HG03342 (cell line): ENCODE data around the gene CRYZ.
"Not testable (repeated sequence)": the region's sequence is repeated elsewhere in the genome, so short reads cannot be mapped to it uniquely, and the experiment has no call there.

Experiments
- ATAC-seq: cut with Tn5 transposase; IDR thresholded peaks from one replicate; pipeline ENCODE4 v1.9.1; 2021; ENCODE audit warnings: mild to moderate bottlenecking, moderate library complexity; ENCODE audit not compliant: unreplicated experiment

CRYZ gene

GRCh38 chr1:74681851-74682250 is 51.0 kb downstream of the CRYZ start:
- ATAC-seq = no peak

DNA sequence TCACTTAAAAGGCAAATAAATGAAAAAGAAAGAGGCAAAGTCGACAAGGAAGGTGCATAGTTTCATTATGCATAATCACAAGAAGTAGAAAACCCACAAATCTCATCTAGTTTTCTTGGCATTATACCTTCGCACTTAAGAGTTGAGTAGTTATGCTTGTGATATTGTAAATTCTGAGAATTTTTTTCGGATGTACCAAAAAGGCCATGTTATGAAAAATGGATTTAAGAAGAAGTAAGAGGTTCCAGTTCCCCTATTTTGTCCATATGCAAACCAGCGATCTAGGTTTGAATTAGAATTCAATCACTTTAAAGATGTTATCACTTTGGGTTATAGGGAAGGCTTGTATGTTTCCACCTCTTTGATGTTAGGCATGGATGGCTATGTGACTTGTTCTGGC is 51.4 kb downstream of the CRYZ start:
- ATAC-seq = peak; percentile 79

DNA sequence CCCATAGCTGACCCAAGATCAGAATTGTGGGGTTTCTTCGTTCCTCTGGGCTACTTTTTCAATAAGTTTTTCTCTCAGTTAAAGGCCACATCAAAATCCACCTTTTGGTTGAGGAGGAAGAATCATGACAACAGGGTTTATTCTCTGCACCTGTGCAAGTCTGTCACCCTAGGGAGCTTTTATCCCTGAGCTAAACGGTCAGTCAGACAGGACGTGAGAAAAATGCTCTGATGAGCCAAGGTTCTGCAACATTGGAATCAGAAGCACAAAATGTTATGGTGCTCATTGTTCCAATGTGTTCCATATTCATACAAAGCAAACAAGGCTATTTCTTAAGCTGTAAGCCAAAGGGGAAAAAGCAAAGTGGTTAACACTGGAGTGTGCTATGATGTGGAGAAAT is 51.8 kb downstream of the CRYZ start:
- peak; percentile 41 for ATAC-seq

- no peak for ATAC-seq
Observed at GRCh38 chr1:74679811-74680210, 53.0 kb downstream of the CRYZ start.

GRCh38 chr1:74677926-74678325 is 54.9 kb downstream of the CRYZ start:
- ATAC-seq = no peak

DNA sequence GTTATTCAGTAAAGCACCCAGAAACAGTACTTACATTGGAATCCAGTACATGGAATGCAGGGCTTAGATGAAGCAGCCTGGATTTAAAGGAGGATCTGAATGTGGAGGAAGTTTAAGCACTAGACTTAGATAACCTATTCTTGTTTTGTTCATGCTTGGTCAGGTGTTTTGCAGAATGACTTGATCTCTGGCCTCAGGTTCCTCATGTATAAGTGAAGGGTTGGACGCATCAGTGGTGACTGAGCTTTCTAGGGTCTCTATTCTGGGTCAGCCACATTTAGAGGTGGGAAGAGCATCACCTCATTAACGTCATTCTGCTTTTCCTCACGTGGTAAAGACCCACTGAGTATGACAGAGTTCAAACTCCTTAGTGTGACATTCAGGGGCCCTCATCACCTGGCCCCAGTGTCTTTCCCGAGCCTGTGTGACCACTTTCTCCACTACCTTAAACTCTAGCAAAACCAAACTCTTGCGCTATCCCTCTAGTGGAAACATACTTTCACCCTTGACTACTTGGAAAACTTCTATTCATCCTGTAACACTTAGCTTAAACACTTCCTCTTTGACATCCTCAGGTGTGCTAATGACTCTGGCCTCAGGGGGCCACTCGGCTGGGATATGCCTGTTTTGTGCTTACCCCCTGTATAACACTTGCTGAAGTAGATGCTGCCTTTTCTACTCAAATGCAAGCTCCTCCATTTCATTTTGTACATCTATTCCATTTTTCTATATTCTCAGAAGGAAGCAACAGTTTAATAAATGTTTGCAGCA is 58.4 kb downstream of the CRYZ start:
- ATAC-seq = peak; percentile 57

- peak; percentile 47 for ATAC-seq
Observed at GRCh38 chr1:74673351-74674111, 59.3 kb downstream of the CRYZ start, which contains the start of gene ERICH3. Gene ERICH3 (minus strand): TSS chr1:74673792. CDS start chr1:74673519, 273 bp downstream.

- not testable (repeated sequence) for ATAC-seq
Observed at GRCh38 chr1:74670866-74671265, 62.0 kb downstream of the CRYZ start.
